Embryonic facial prominence (tissue), 1 donor: ENCODE measurements around the gene HSCB.
A peak's percentile ranks its signal among the peaks of the same experiment; 100 is the strongest.
"Not testable (repeated sequence)": the region's sequence is repeated elsewhere in the genome, so short reads cannot be mapped to it uniquely, and the experiment has no call there.

ENCODE experiments used
- DNase-seq: peaks from one replicate; pipeline ENCODE4 v3.0.0-alpha.2; 2016; ENCODE audit errors: extremely low spot score

HSCB gene

DNA sequence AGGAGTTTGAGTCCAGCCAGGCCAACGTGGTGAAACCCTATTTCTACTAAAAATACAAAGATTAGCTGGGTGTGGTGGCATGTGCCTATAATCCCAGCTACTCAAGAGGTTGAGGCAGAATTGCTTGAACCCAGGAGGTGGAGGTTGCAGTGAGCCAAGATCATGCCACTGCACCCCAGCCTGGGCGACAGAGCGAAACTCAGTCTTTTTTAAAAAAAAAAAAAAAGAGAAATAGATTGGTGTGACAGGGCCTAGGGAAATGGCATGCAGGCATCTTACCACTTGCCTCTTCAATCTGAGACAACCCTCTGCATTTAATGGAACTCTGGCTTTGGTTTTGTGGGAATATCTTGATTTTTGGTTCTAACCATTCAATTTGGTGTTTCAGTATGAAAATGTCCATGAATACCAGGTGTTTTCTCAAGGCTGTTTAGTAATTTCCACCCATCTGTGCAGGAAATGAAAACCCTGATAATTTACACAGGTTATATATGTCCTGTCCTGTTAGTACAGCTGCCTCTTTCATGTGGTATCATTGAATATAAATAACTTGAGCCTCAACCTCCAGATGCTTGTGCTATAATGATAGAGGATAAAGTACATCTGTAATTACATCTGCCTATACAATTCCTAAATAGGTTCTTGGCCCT lies 50.1 kb downstream of the HSCB start:
- no peak for DNase-seq

DNA sequence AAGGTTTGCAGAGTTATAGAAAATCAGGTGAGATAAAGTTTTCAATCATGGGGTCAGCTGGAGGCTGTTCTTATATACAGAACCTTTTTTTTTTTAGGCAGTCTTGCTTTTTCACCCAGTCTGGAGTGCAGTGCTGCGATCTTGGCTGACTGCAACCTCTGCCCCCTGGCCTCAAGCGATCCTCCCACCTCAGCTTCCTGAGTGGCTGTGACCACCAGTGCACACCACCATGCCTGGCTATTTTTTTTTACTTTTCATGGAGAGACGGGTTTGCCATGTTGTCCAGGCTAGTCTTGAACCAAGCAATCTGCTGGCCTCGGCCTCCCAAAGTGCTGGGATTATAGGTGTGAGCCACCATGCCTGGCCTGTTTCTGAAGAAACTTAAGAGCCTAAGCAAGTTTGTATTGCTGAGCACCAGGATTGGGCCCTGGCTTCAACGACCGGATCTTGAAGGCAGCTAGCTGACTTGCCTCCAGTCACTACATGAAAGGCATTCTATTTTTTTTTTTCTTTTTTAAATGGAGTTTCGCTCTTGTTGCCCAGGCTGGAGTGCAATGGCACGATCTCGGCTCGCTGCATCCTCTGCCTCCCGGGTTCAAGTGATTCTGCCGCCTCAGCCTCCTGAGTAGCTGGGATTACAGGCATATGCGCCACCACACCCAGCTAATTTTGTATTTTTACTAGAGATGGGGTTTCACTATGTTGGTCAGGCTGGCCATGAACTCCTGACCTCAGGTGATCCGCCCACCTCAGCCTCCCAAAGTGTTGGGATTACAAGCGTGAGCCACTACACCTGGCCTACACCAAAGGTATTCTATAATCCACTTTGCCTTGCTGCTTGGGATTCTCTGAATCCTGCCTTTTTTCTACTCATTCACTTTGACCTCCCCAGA lies 50.9 kb downstream of the HSCB start:
- DNase-seq = no peak

- no peak for DNase-seq
Measured at GRCh38 chr22:28793976-28794584, 52.2 kb downstream of the HSCB start.

GRCh38 chr22:28795071-28795693 lies 53.3 kb downstream of the HSCB start:
- no peak for DNase-seq

DNA sequence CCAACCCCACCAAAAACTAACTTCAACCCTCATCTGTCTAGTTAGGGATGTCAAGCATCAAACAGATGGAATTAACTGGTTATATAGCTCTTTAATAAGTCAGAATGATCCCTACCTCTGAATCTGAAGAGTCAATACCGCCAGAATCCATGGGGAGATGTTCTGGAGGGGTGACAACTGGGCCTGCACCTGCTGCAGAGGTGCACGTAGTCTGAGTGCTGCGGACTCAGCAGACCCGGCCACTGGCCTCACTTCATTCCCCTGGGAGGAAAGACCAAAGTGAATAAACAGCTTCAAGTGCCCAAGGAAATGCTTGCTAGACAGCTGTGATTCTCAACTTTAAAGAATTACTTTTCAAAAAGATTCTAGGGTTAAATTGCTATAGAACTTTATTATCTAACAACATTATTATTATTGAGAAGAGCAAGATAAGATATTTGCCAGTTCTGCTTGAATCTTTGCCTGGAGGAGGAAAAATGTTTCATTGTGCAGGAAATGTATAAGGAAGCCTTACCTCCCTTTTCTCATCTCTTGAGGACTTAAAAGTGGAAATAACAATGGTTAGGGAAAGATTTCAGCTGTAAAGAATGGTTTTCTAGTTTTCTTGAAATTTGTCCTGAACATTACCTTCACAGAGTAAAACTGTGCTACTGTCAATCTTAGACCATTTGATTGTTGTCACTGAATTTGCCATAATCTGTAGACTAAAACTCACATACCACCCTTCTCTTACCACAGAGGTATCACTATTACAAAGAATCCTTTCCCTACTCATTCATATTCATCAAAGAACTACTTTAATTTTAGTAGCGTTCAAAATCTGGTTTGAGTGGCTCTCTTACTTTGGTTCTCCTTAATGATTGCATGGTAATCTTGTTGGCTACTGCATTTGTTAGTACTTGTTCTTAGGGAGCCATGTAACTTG lies 54.4 kb downstream of the HSCB start:
- DNase-seq = no peak

- peak; percentile 39 for DNase-seq
Measured at GRCh38 chr22:28798810-28799605, 57.2 kb downstream of the HSCB start.

GRCh38 chr22:28799606-28800307 lies 57.9 kb downstream of the HSCB start:
- no peak for DNase-seq

GRCh38 chr22:28800308-28801041 lies 58.6 kb downstream of the HSCB start, which contains the start of gene XBP1:
Gene XBP1, minus strand, starts transcription at chr22:28800569.
- DNase-seq = peak; percentile 83

- no peak for DNase-seq
Measured at GRCh38 chr22:28801845-28802594, 60.2 kb downstream of the HSCB start.

DNA sequence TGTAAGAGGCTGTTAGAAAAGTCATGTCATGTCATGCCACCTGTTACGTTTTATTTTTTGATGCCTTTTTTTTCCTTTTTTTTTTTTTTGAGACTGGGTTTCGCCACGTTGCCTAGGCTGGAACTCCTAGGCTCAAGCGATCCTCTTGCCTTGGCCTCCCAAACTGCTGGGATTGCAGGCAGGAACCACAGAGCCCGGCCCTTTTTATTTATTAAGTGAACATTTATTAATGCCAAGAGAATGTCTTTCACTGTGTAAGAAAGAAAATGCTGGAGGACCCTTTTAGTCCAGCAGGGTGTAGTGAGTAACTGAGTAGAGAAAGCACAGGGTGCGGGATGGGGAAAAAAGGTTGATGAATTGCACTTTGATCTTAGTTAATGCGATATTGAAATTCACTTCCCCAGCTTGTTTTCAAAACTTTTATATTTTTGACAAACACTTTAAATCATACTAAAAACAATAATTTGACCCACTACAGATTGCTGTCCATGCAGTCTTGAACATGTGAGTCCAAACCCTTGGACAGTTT lies 60.8 kb downstream of the HSCB start:
- DNase-seq = no peak

DNA sequence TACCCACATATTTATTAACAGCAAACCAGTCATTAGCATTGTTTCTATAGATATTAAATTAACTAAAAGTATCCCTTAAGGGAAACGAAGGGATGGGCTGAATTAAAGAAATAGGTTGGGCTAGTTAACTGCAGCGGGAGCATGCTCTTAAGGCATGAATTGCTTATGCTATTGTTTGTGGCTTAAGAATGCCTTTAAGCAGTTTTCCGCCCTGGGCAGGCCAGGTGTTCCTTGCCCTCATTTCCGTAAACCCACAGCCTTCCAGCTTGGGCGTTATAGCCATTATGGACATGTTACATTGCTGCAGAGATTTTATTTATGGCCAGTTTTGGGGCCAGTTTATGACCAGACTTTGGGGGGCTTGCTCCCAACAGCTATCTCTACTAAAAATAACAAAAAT lies 63.6 kb downstream of the HSCB start:
- DNase-seq = not testable (repeated sequence)
